GM13976 (cell line): ENCODE measurements around the gene ZNF662.

Experiments used
- DNase-seq: peaks from one replicate; pipeline ENCODE4 v3.0.0; 2012; ENCODE audit warnings: low spot score
- in situ Hi-C: fragments of 300-500 bp; cut with MboI; formaldehyde crosslinking; loops from one replicate; pipeline ENCODE4 v1.12.0; 2022; ENCODE audit warnings: low sequenced_read_pairs, mixed read lengths, inconsistent platforms; ENCODE audit not compliant: unreplicated experiment
- TF ChIP-seq, protein P1 (sequence below): IDR thresholded peaks from 2 replicates; pipeline ENCODE4 v1.5.1; 2012; ENCODE audit warnings: borderline replicate concordance, mild to moderate bottlenecking; ENCODE audit not compliant: insufficient read depth; ENCODE audit errors: extremely low read depth, missing control alignments, control extremely low read depth

ZNF662 gene

DNA sequence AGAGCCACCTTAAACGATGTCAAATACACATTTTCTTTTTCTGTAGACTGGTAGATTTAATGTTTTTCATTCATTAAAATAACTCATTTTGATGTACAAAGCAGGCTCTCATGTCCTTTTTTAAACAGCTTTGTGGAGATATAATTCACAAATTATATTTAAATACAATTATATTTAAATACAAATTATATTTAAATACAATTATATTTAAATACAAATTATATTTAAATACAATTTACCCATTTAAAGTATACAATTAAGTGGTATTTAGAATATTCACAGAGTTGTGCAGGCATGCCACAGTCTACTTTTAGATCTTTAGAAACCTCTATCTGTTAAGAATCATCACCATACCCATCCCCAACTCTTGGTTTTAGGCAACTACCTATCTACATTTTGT, 36.8 kb downstream of the ZNF662 start:
- in situ Hi-C loops = no loop called here
- DNase-seq = no peak
- TF ChIP-seq, protein P1, sequence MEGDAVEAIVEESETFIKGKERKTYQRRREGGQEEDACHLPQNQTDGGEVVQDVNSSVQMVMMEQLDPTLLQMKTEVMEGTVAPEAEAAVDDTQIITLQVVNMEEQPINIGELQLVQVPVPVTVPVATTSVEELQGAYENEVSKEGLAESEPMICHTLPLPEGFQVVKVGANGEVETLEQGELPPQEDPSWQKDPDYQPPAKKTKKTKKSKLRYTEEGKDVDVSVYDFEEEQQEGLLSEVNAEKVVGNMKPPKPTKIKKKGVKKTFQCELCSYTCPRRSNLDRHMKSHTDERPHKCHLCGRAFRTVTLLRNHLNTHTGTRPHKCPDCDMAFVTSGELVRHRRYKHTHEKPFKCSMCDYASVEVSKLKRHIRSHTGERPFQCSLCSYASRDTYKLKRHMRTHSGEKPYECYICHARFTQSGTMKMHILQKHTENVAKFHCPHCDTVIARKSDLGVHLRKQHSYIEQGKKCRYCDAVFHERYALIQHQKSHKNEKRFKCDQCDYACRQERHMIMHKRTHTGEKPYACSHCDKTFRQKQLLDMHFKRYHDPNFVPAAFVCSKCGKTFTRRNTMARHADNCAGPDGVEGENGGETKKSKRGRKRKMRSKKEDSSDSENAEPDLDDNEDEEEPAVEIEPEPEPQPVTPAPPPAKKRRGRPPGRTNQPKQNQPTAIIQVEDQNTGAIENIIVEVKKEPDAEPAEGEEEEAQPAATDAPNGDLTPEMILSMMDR = no peak

DNA sequence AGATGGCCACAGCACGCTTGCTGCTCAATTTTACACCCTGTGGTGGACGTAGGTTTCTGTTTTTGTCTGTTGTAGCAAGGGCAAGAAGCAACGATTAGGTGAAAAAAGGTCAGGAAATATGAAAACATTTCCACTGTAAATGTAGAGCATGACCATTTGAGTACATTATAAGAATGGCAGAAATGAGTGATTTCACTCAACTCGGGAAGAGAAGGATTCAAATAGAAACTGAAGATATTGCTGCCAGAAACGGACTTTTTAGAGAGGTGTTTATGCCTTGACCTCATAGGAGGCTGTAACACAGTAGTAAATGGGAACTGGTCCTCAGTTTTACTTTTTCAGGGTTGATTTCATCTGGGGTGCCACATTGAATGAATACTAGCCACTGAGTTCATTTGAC, 40.1 kb downstream of the ZNF662 start:
- no peak for DNase-seq
- TF ChIP-seq, protein P1 = no peak
- in situ Hi-C loops = no loop called here

GRCh38 chr3:42957573-42957972, 51.6 kb downstream of the ZNF662 start:
- no peak for DNase-seq

GRCh38 chr3:42960282-42960681, 54.3 kb downstream of the ZNF662 start:
- in situ Hi-C loops = loop anchor here (25.0 kb wide), 1 partner anchor 427 kb away; no protein-coding TSS in a partner anchor
- TF ChIP-seq, protein P1 = no peak
- DNase-seq = no peak

More at GRCh38 chr3:42957573-42957972, 51.6 kb downstream of the ZNF662 start:
- TF ChIP-seq, protein P1 = no peak
- in situ Hi-C loops = loop anchor here (25.0 kb wide), 1 partner anchor 430 kb away; no protein-coding TSS in a partner anchor

DNA sequence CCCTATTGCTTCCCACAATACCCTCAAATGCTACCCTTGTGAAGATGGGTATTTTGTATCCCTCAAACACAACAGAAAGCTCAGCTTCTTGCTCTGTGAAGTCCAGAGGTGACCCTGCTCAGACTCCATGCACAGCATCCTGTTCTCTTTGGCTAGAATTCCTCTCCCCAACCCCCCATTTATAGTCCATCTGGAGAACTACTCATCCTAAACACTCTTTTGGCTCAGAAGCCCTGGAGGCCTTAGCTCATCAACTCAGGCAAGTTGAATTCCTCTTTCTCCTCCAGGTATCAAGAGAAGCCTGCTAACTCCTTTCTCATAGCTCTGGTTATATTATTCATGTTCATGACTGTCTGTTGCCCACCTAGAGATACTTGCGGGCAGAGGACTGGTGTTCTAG, 54.8 kb downstream of the ZNF662 start:
- in situ Hi-C loops = loop anchor here (25.0 kb wide), 1 partner anchor 427 kb away; no protein-coding TSS in a partner anchor
- DNase-seq = no peak
- TF ChIP-seq, protein P1 = no peak

DNA sequence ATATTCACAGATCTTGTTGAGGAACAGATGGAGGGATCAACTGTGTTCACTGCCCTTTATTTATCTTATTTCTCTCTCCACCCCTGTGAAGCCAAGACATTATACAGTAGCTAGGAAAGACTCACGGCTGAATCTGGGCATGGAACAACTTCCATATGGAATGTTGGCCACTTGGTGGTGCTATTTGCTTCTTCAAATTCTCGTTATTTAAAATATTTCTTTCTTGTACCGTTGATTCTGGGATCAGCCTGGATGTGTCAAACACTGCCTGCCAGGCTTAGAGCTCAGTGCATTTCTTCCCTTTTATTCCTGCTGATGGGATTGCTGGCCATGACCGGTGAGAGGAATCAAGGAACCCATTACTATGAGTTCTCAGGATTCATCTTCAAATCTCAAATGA, 55.7 kb downstream of the ZNF662 start:
- TF ChIP-seq, protein P1 = peak; percentile 50
- DNase-seq = no peak
- in situ Hi-C loops = loop anchor here (25.0 kb wide), 1 partner anchor 426 kb away; no protein-coding TSS in a partner anchor
